CD14-positive monocyte (primary cell): ENCODE data around the gene CACNA2D1. TPM values are rescaled to one million over a fixed set of nuclear protein-coding genes. Genes with fewer than 3 reads are reported as not detected.

Source experiments
- DNase-seq, 3 donors: peaks; one replicate each; pipeline ENCODE4 v3.0.0-alpha.2; 2011 to 2022
- H2AFZ ChIP-seq: 2 replicates; pipeline ENCODE4 v1.6.0; 2012; ENCODE audit warnings: mild to moderate bottlenecking, low read depth, low read length, inconsistent platforms; ENCODE audit not compliant: insufficient read depth, poor library complexity, severe bottlenecking
- H3K27ac ChIP-seq, 2 donors: 1 replicate in 1 of 2; 2 replicates in 1 of 2; pipeline ENCODE4 v1.5.1; 2012 to 2013; ENCODE audit warnings: low read length in 2 of 2, control low read depth in 1 of 2, inconsistent platforms in 1 of 2, low read depth in 1 of 2, mild to moderate bottlenecking in 1 of 2
- H3K27me3 ChIP-seq, 2 donors: one replicate each; pipeline versions ENCODE4 v1.6.0 to v1.6.1; 2011 to 2013; ENCODE audit warnings: low read length in 2 of 2; ENCODE audit not compliant: control insufficient read depth in 2 of 2, insufficient read depth in 2 of 2
- H3K36me3 ChIP-seq, 2 donors: replicated peaks in 1 of 2; 1 replicate in 1 of 2; 2 replicates in 1 of 2; pipeline versions ENCODE4 v1.5.1 to v1.6.1; 2012 to 2013; ENCODE audit warnings: low read length in 2 of 2, control low read depth in 1 of 2, inconsistent platforms in 1 of 2, mild to moderate bottlenecking in 1 of 2; ENCODE audit not compliant: insufficient read depth in 2 of 2, control insufficient read depth in 1 of 2
- H3K4me1 ChIP-seq, 2 donors: 1 replicate in 1 of 2; 2 replicates in 1 of 2; pipeline versions ENCODE4 v1.5.1 to v1.6.1; 2012 to 2013; ENCODE audit warnings: low read length in 2 of 2, control low read depth in 1 of 2, inconsistent platforms in 1 of 2, mild to moderate bottlenecking in 1 of 2, moderate library complexity in 1 of 2; ENCODE audit not compliant: insufficient read depth in 2 of 2, control insufficient read depth in 1 of 2
- H3K4me2 ChIP-seq: replicated peaks from 2 replicates; pipeline ENCODE3; 2012; ENCODE audit warnings: low read length, moderate library complexity, mild to moderate bottlenecking; ENCODE audit not compliant: poor library complexity, severe bottlenecking; ENCODE audit errors: extremely low read depth
- H3K4me3 ChIP-seq, 3 experiments: fragments of 200-600 bp in 1 of 3; sonication (generic) in 1 of 3; replicated peaks in 1 of 3; 1 replicate in 2 of 3; 2 replicates in 1 of 3; pipeline ENCODE4 v1.5.1; 2011 to 2013; ENCODE audit warnings: low read length in 3 of 3, mild to moderate bottlenecking in 3 of 3, control low read depth in 2 of 3, low read depth in 2 of 3, inconsistent platforms in 1 of 3, moderate library complexity in 1 of 3
- H3K79me2 ChIP-seq: 2 replicates; pipeline ENCODE4 v1.6.0; 2012; ENCODE audit warnings: mild to moderate bottlenecking, control low read depth, inconsistent platforms, low read length, moderate library complexity; ENCODE audit not compliant: insufficient read depth
- H3K9ac ChIP-seq: 2 replicates; pipeline ENCODE4 v1.6.0; 2017; ENCODE audit warnings: low read length, mild to moderate bottlenecking; ENCODE audit not compliant: insufficient read depth, poor library complexity, severe bottlenecking
- H3K9me3 ChIP-seq, 2 donors: replicated peaks in 1 of 2; 1 replicate in 1 of 2; 2 replicates in 1 of 2; pipeline versions ENCODE4 v1.5.1 to v1.6.1; 2012 to 2013; ENCODE audit warnings: low read length in 2 of 2, control low read depth in 1 of 2; ENCODE audit not compliant: control insufficient read depth in 1 of 2, insufficient read depth in 1 of 2
- H4K20me1 ChIP-seq: 2 replicates; pipeline ENCODE4 v1.6.0; 2012; ENCODE audit warnings: mild to moderate bottlenecking, low read length, control low read depth, moderate library complexity; ENCODE audit not compliant: insufficient read depth
- H3K27ac Mint-ChIP-seq, 7 donors: one replicate each; pipeline ENCODE4 v1.8.0; 2020; ENCODE audit warnings: mild to moderate bottlenecking in 7 of 7, mixed read lengths in 7 of 7, moderate library complexity in 6 of 7, inconsistent platforms in 2 of 7
- H3K27me3 Mint-ChIP-seq, 3 donors: one replicate each; pipeline ENCODE4 v1.8.0; 2021 to 2022; ENCODE audit warnings: low read depth in 3 of 3, mild to moderate bottlenecking in 3 of 3, mixed read lengths in 3 of 3, moderate library complexity in 3 of 3, inconsistent platforms in 1 of 3
- H3K36me3 Mint-ChIP-seq, 2 donors: one replicate each; pipeline ENCODE4 v1.8.0; 2020; ENCODE audit warnings: mixed read lengths in 2 of 2, inconsistent platforms in 1 of 2, mild to moderate bottlenecking in 1 of 2
- H3K4me1 Mint-ChIP-seq: one replicate; pipeline ENCODE4 v1.8.0; 2020; ENCODE audit warnings: mild to moderate bottlenecking, mixed read lengths
- H3K4me3 Mint-ChIP-seq, 2 donors: one replicate each; pipeline ENCODE4 v1.8.0; 2020; ENCODE audit warnings: mild to moderate bottlenecking in 2 of 2, mixed read lengths in 2 of 2, moderate library complexity in 1 of 2
- H3K9me3 Mint-ChIP-seq, 7 donors: one replicate each; pipeline ENCODE4 v1.8.0; 2020 to 2022; ENCODE audit warnings: mixed read lengths in 7 of 7, mild to moderate bottlenecking in 6 of 7, moderate library complexity in 6 of 7, inconsistent platforms in 2 of 7
- CTCF ChIP-seq: fragments of 200-600 bp; IDR thresholded peaks from one replicate; pipeline ENCODE4 v1.8.0; 2022; ENCODE audit warnings: antibody characterized with exemption, mild to moderate bottlenecking
- WGBS: methylation state at CpG from one replicate; pipeline ENCODE4 v1.1.5; 2013; ENCODE audit warnings: missing lambda C conversion rate; ENCODE audit not compliant: insufficient coverage; 5-methylcytosine and 5-hydroxymethylcytosine counted together
- intact Hi-C, 2 donors: fragments of 100-400 bp; cut with micrococcal nuclease; formaldehyde crosslinking; loops; one replicate each; pipeline versions ENCODE4 v1.15.0 to v1.15.1; 2023
- polyA plus RNA-seq, 3 donors: library from polyadenylated mRNA; depleted of rRNA in 1 of 3; unstranded in 2 of 3; stranded (reverse) in 1 of 3; fragments of 300-500 nt in 2 of 3; fragments of >200 nt in 1 of 3; fragmentation: Illumina TruSeq in 2 of 3; gene quantifications; 1 replicate in 2 of 3; 2 replicates in 1 of 3; pipeline ENCODE4 v1.2.3, GENCODE V29; 2012 to 2021

Gene CACNA2D1
- polyA plus RNA-seq, 3 donors: 0.02 TPM; not detected in 2

- Histone ChIP-seq H3K36me3 (no peaks in the 10 kb centered on the region), H3K9me3 (no peaks in the 10 kb centered on the region), H3K4me1 (no peaks in the 10 kb centered on the region), H3K27ac (no peak overlapping the region), H3K79me2 (no peaks in the 10 kb centered on the region), H4K20me1 (no peaks in the 10 kb centered on the region), H3K4me2 (no peak overlapping the region), H3K9ac (no peak overlapping the region), H2AFZ (no peak overlapping the region), H3K4me3 (no peak overlapping the region), H3K27me3 (no peaks in the 10 kb centered on the region)
- H3K9me3 Mint-ChIP-seq: peaks cover 0 to 2% (median 0%) of the 10 kb centered on the region in 7 donors
- H3K27ac Mint-ChIP-seq: no peak overlapping the region
- no peaks in the 10 kb centered on the region for H3K4me1 Mint-ChIP-seq
- intact Hi-C loops: no loop called here
- no peak for DNase-seq
- H3K27me3 Mint-ChIP-seq: peaks cover 0 to 2% (median 2%) of the 10 kb centered on the region in 3 donors
- H3K4me3 Mint-ChIP-seq: no peak overlapping the region
- no peak for TF ChIP-seq CTCF
- H3K36me3 Mint-ChIP-seq: no peaks in the 10 kb centered on the region
These were observed 231.1 kb downstream of the CACNA2D1 start for GRCh38 chr7:82212466-82212865.

GRCh38 chr7:82211333-82211732 is 232.2 kb downstream of the CACNA2D1 start:
- no peak overlapping the region for H2AFZ ChIP-seq
- Mint-ChIP-seq H3K27ac (no peak overlapping the region), H3K9me3 (peaks cover 0 to 2% (median 0%) of the 10 kb centered on the region in 7 donors), H3K4me3 (no peak overlapping the region), H3K36me3 (no peaks in the 10 kb centered on the region), H3K4me1 (no peaks in the 10 kb centered on the region), H3K27me3 (peaks cover 0 to 2% (median 2%) of the 10 kb centered on the region in 3 donors)
- H3K27ac ChIP-seq: no peak overlapping the region
- no peak overlapping the region for H3K4me2 ChIP-seq
- H3K4me1 ChIP-seq: no peaks in the 10 kb centered on the region
- H3K4me3 ChIP-seq: no peak overlapping the region
- H3K27me3 ChIP-seq: no peaks in the 10 kb centered on the region
- DNase-seq: no peak
- no CpG with 5 or more reads among the region's 1 CpG for WGBS
- H3K9me3 ChIP-seq: no peaks in the 10 kb centered on the region
- H3K79me2 ChIP-seq: no peaks in the 10 kb centered on the region
- no peak overlapping the region for H3K9ac ChIP-seq
- no peaks in the 10 kb centered on the region for H4K20me1 ChIP-seq
- no peaks in the 10 kb centered on the region for H3K36me3 ChIP-seq
- no peak for TF ChIP-seq CTCF
- intact Hi-C loops: no loop called here
